SK-N-SH (cell line): ENCODE measurements around the gene NTRK3. TPM values are rescaled to one million over a fixed set of nuclear protein-coding genes. Genes with fewer than 3 reads are reported as not detected.

ENCODE experiments used
- CTCF ChIA-PET: fragments of 300-600, 350-600 bp; formaldehyde crosslinking; extraction: SDS; loops from one replicate; lab custom pipeline; 2021; lab: Yijun Ruan, JAX
- POLR2A ChIA-PET: fragments of 350-600 bp; sonication (Branson Sonifier 250); formaldehyde crosslinking; extraction: SDS; loops from one replicate; lab custom pipeline; 2020; ENCODE audit warnings: antibody characterized with exemption, inconsistent platforms; lab: Yijun Ruan, JAX
- DNase-seq: peaks from one replicate; pipeline ENCODE4 v3.0.0; 2012
- H2AFZ ChIP-seq: fragments of 200-600 bp; sonication (generic); 2 replicates; pipeline ENCODE4 v1.8.1; 2016; ENCODE audit warnings: antibody characterized with exemption, mild to moderate bottlenecking, low read depth
- H3F3A ChIP-seq: fragments of 200-600 bp; sonication (generic); replicated peaks from 2 replicates; pipeline ENCODE3; 2016; ENCODE audit warnings: antibody characterized with exemption, mild to moderate bottlenecking; ENCODE audit not compliant: insufficient read depth
- H3K27ac ChIP-seq, 2 experiments: fragments of 200-500 bp in 1 of 2; fragments of 200-600 bp in 1 of 2; sonication (Bioruptor generic) in 1 of 2; sonication (generic), shearing (Covaris generic) in 1 of 2; 2 replicates each; pipeline versions ENCODE4 v1.5.1 to v1.6.1; 2014 to 2016; ENCODE audit warnings: low read depth in 2 of 2, inconsistent platforms in 1 of 2, low read length in 1 of 2, mild to moderate bottlenecking in 1 of 2, mixed read lengths in 1 of 2
- H3K27me3 ChIP-seq: fragments of 200-600 bp; sonication (generic), shearing (Covaris generic); 2 replicates; pipeline ENCODE4 v1.6.1; 2016; ENCODE audit warnings: mixed run types; ENCODE audit not compliant: insufficient read depth
- H3K36me3 ChIP-seq, 2 experiments: fragments of 200-500 bp in 1 of 2; fragments of 200-600 bp in 1 of 2; sonication (Bioruptor generic) in 1 of 2; sonication (generic) in 1 of 2; replicated peaks in 1 of 2; 2 replicates each; pipeline versions ENCODE3 to v1.5.1; 2014 to 2016; ENCODE audit warnings: low read length in 1 of 2, mild to moderate bottlenecking in 1 of 2; ENCODE audit not compliant: insufficient read depth in 2 of 2, control insufficient read depth in 1 of 2
- H3K4me1 ChIP-seq, 2 experiments: fragments of 200-500 bp in 1 of 2; fragments of 200-600 bp in 1 of 2; sonication (Bioruptor generic) in 1 of 2; sonication (generic), shearing (Covaris generic) in 1 of 2; 2 replicates each; pipeline versions ENCODE4 v1.5.1 to v1.6.1; 2014 to 2016; ENCODE audit warnings: low read depth in 1 of 2, low read length in 1 of 2, mixed run types in 1 of 2; ENCODE audit not compliant: insufficient read depth in 2 of 2, control insufficient read depth in 1 of 2
- H3K4me2 ChIP-seq: fragments of 200-600 bp; sonication (generic), shearing (Covaris generic); 2 replicates; pipeline ENCODE4 v1.6.1; 2017; ENCODE audit warnings: mixed run types
- H3K4me3 ChIP-seq, 2 experiments: fragments of 200-500 bp in 1 of 2; fragments of 200-600 bp in 1 of 2; sonication (Bioruptor generic) in 1 of 2; sonication (generic), shearing (Covaris generic) in 1 of 2; 2 replicates each; pipeline versions ENCODE4 v1.5.1 to v1.8.1; 2014 to 2016; ENCODE audit warnings: low read depth in 2 of 2, inconsistent platforms in 1 of 2, low read length in 1 of 2, mild to moderate bottlenecking in 1 of 2, mixed read lengths in 1 of 2, moderate library complexity in 1 of 2
- H3K79me2 ChIP-seq: fragments of 200-600 bp; sonication (generic); 2 replicates; pipeline ENCODE4 v1.8.1; 2017; ENCODE audit warnings: mild to moderate bottlenecking; ENCODE audit not compliant: insufficient read depth
- H3K9ac ChIP-seq: fragments of 200-600 bp; sonication (generic); 2 replicates; pipeline ENCODE4 v1.6.1; 2017; ENCODE audit warnings: mixed run types
- H3K9me2 ChIP-seq: fragments of 200-600 bp; sonication (generic); 2 replicates; pipeline ENCODE4 v1.6.1; 2017; ENCODE audit warnings: mixed run types
- H3K9me3 ChIP-seq: fragments of 200-600 bp; sonication (generic); 2 replicates; pipeline ENCODE4 v1.6.1; 2017; ENCODE audit warnings: mixed run types, mild to moderate bottlenecking, moderate library complexity
- H4K20me1 ChIP-seq: fragments of 200-600 bp; sonication (generic); 2 replicates; pipeline ENCODE4 v1.6.1; 2017; ENCODE audit warnings: mild to moderate bottlenecking, mixed run types; ENCODE audit not compliant: insufficient read depth
- ELF1 ChIP-seq: IDR thresholded peaks from 2 replicates; pipeline ENCODE4 v1.4.0; 2012
- FOSL2 ChIP-seq: IDR thresholded peaks from 2 replicates; pipeline ENCODE4 v1.4.0; 2012; ENCODE audit warnings: low read depth, mild to moderate bottlenecking, moderate library complexity, borderline replicate concordance
- FOXJ3 ChIP-seq: sonication (generic); formaldehyde crosslinking; IDR thresholded peaks from 2 replicates; pipeline ENCODE4 v1.5.1; 2020; ENCODE audit warnings: mild to moderate bottlenecking, missing genetic modification reagents
- FOXM1 ChIP-seq: IDR thresholded peaks from 2 replicates; pipeline ENCODE4 v1.4.0; 2012; ENCODE audit warnings: low read depth, mild to moderate bottlenecking
- GABPA ChIP-seq: IDR thresholded peaks from 2 replicates; pipeline ENCODE4 v1.4.0; 2012; ENCODE audit warnings: low read depth, mild to moderate bottlenecking
- JUND ChIP-seq: IDR thresholded peaks from 2 replicates; pipeline ENCODE4 v1.4.0; 2012
- MEF2A ChIP-seq: IDR thresholded peaks from 2 replicates; pipeline ENCODE4 v1.4.0; 2012; ENCODE audit warnings: low read depth, borderline replicate concordance
- MXI1 ChIP-seq: IDR thresholded peaks from 2 replicates; pipeline ENCODE4 v1.6.1; 2012; ENCODE audit warnings: mild to moderate bottlenecking, low read depth, low read length, improper control_type of control experiment
- POLR2AphosphoS5 ChIP-seq: IDR thresholded peaks from 2 replicates; pipeline ENCODE4 v1.6.1; 2012; ENCODE audit warnings: low read depth, low read length
- RXRA ChIP-seq: IDR thresholded peaks from 2 replicates; pipeline ENCODE4 v1.4.0; 2012; ENCODE audit warnings: low read depth, mild to moderate bottlenecking, borderline replicate concordance
- SIN3A ChIP-seq: IDR thresholded peaks from 2 replicates; pipeline ENCODE4 v1.6.1; 2012; ENCODE audit warnings: low read depth, mild to moderate bottlenecking, low read length, moderate library complexity, borderline replicate concordance
- SMC3 ChIP-seq: IDR thresholded peaks from 2 replicates; pipeline ENCODE4 v1.6.1; 2012; ENCODE audit warnings: low read depth, low read length, improper control_type of control experiment
- TAF1 ChIP-seq: IDR thresholded peaks from 2 replicates; pipeline ENCODE4 v1.6.1; 2012; ENCODE audit warnings: low read depth, mild to moderate bottlenecking, low read length, moderate library complexity, borderline replicate concordance
- TEAD4 ChIP-seq: IDR thresholded peaks from 2 replicates; pipeline ENCODE4 v1.4.0; 2012; ENCODE audit warnings: mild to moderate bottlenecking, borderline replicate concordance; ENCODE audit not compliant: insufficient read depth
- YY1 ChIP-seq: IDR thresholded peaks from 2 replicates; pipeline ENCODE4 v1.4.0; 2012; ENCODE audit warnings: low read depth, mild to moderate bottlenecking
- WGBS: methylation state at CpG from one replicate; pipeline ENCODE4 v1.1.6; 2017; ENCODE audit warnings: low lambda C conversion rate; 5-methylcytosine and 5-hydroxymethylcytosine counted together
- polyA plus RNA-seq, 3 experiments: library from polyadenylated mRNA; depleted of rRNA; stranded (reverse); fragments of >200 nt; gene quantifications; 2 replicates each; pipeline ENCODE4 v1.2.3, GENCODE V29; 2012
- TF ChIP-seq, protein P1 (sequence below): fragments of 150-350 bp; IDR thresholded peaks from 2 replicates; pipeline ENCODE4 v1.6.1; 2016; ENCODE audit warnings: mild to moderate bottlenecking, low read depth, low read length
- TF ChIP-seq, protein P2 (sequence below): IDR thresholded peaks from 2 replicates; pipeline ENCODE4; 2012
- TF ChIP-seq, protein P3 (sequence below): IDR thresholded peaks from 2 replicates; pipeline ENCODE4 v1.4.0; 2012; ENCODE audit warnings: low read depth, borderline replicate concordance
- TF ChIP-seq, protein P4 (sequence below): fragments of 200-600 bp; sonication (generic); IDR thresholded peaks from 2 replicates; pipeline ENCODE4 v1.6.1; 2017; ENCODE audit warnings: antibody characterized with exemption, mild to moderate bottlenecking, moderate library complexity
- TF ChIP-seq, protein P5 (sequence below): IDR thresholded peaks from 2 replicates; pipeline ENCODE4 v1.4.0; 2012; ENCODE audit warnings: low read depth, borderline replicate concordance

Gene NTRK3
- polyA plus RNA-seq, 1 of the 3 experiments (the other 2 are of a cell fraction): 2.6 TPM

DNA sequence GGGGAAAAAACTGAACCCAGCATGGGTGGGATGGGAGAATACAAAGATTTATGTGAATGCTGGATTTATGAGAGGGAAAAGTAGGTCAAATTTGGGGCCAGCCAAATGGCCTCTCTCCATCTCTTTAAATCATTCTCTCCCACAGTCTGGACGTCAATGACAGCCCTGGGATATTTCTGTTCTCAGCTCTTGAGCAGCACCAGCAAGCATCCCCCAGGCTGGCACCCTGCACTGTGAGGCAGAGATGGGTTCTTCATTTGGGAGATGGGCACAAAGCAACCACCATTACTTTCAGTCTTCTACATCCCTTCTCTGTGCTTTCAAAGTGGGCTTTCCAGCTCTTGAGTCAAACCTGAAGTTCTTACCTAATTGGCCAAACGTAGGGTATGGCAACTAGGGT, 321.0 kb downstream of the NTRK3 start:
- H3F3A ChIP-seq: no peaks in the 10 kb centered on the region
- CTCF ChIA-PET: no interaction called here
- POLR2A ChIA-PET: no interaction called here

DNA sequence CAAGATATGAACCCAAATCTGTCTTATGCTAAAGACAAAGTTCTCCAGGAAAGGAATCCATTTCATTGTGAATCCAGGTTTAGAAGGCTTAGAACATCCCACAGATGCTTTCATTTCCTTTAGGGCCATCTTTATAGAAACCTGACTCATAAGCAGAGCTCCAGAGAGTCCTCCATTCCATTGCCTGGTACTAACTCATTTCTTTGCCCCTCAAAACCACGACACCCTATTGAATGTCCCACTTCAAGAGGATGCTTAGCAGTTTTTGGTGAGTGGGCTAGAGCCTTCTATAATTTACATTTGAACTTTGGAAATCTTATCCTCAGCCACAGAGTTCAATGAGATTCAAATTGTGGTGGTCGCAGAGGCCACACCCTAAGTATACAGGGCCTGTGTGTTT, 325.0 kb downstream of the NTRK3 start:
- Histone ChIP-seq H3F3A (no peaks in the 10 kb centered on the region), H3K4me2 (no peak overlapping the region), H3K9ac (no peak overlapping the region), H3K27me3 (no peaks in the 10 kb centered on the region), H2AFZ (no peak overlapping the region), H3K36me3 (no peaks in the 10 kb centered on the region), H3K9me3 (no peaks in the 10 kb centered on the region), H3K27ac (no peak overlapping the region), H3K9me2 (no peaks in the 10 kb centered on the region), H3K4me1 (no peaks in the 10 kb centered on the region; a peak in 1 of 4 replicates), H3K4me3 (no peak overlapping the region), H4K20me1 (no peaks in the 10 kb centered on the region), H3K79me2 (no peaks in the 10 kb centered on the region)
- WGBS: 36% methylated on average over 2 of the region's 2 CpGs
- DNase-seq: no peak
- CTCF ChIA-PET: no interaction called here
- POLR2A ChIA-PET: no interaction called here
- TF ChIP-seq FOXM1 (no peak), TEAD4 (no peak), SIN3A (no peak), POLR2AphosphoS5 (no peak), FOXJ3 (CRISPR knock-in tag) (no peak), TAF1 (no peak), YY1 (no peak), MEF2A (no peak), JUND (no peak), GABPA (no peak), MXI1 (no peak), FOSL2 (no peak)
- TF ChIP-seq, protein P1, sequence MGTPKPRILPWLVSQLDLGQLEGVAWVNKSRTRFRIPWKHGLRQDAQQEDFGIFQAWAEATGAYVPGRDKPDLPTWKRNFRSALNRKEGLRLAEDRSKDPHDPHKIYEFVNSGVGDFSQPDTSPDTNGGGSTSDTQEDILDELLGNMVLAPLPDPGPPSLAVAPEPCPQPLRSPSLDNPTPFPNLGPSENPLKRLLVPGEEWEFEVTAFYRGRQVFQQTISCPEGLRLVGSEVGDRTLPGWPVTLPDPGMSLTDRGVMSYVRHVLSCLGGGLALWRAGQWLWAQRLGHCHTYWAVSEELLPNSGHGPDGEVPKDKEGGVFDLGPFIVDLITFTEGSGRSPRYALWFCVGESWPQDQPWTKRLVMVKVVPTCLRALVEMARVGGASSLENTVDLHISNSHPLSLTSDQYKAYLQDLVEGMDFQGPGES: no peak
- TF ChIP-seq, protein P2, sequence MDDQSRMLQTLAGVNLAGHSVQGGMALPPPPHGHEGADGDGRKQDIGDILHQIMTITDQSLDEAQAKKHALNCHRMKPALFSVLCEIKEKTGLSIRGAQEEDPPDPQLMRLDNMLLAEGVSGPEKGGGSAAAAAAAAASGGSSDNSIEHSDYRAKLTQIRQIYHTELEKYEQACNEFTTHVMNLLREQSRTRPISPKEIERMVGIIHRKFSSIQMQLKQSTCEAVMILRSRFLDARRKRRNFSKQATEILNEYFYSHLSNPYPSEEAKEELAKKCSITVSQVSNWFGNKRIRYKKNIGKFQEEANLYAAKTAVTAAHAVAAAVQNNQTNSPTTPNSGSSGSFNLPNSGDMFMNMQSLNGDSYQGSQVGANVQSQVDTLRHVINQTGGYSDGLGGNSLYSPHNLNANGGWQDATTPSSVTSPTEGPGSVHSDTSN: no peak
- TF ChIP-seq, protein P3, sequence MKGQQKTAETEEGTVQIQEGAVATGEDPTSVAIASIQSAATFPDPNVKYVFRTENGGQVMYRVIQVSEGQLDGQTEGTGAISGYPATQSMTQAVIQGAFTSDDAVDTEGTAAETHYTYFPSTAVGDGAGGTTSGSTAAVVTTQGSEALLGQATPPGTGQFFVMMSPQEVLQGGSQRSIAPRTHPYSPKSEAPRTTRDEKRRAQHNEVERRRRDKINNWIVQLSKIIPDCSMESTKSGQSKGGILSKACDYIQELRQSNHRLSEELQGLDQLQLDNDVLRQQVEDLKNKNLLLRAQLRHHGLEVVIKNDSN: no peak
- TF ChIP-seq, protein P4, sequence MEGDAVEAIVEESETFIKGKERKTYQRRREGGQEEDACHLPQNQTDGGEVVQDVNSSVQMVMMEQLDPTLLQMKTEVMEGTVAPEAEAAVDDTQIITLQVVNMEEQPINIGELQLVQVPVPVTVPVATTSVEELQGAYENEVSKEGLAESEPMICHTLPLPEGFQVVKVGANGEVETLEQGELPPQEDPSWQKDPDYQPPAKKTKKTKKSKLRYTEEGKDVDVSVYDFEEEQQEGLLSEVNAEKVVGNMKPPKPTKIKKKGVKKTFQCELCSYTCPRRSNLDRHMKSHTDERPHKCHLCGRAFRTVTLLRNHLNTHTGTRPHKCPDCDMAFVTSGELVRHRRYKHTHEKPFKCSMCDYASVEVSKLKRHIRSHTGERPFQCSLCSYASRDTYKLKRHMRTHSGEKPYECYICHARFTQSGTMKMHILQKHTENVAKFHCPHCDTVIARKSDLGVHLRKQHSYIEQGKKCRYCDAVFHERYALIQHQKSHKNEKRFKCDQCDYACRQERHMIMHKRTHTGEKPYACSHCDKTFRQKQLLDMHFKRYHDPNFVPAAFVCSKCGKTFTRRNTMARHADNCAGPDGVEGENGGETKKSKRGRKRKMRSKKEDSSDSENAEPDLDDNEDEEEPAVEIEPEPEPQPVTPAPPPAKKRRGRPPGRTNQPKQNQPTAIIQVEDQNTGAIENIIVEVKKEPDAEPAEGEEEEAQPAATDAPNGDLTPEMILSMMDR: no peak

More for the DNA sequence above, 321.0 kb downstream of the NTRK3 start:
- Histone ChIP-seq H3K27me3 (no peaks in the 10 kb centered on the region), H3K9me3 (no peaks in the 10 kb centered on the region), H3K4me2 (no peak overlapping the region), H4K20me1 (no peaks in the 10 kb centered on the region), H3K9me2 (no peaks in the 10 kb centered on the region), H3K79me2 (no peaks in the 10 kb centered on the region), H3K4me1 (peaks cover 3 to 5% of the 10 kb centered on the region in 2 experiments; a peak in 1 of 4 replicates), H3K36me3 (no peaks in the 10 kb centered on the region), H3K4me3 (no peak overlapping the region), H2AFZ (no peak overlapping the region), H3K27ac (no peak overlapping the region), H3K9ac (no peak overlapping the region)
- 18% methylated on average over 2 of the region's 2 CpGs for WGBS
- TF ChIP-seq RXRA: no peak
- no peak for TF ChIP-seq SMC3
- no peak for TF ChIP-seq ELF1
- TF ChIP-seq, protein P5, sequence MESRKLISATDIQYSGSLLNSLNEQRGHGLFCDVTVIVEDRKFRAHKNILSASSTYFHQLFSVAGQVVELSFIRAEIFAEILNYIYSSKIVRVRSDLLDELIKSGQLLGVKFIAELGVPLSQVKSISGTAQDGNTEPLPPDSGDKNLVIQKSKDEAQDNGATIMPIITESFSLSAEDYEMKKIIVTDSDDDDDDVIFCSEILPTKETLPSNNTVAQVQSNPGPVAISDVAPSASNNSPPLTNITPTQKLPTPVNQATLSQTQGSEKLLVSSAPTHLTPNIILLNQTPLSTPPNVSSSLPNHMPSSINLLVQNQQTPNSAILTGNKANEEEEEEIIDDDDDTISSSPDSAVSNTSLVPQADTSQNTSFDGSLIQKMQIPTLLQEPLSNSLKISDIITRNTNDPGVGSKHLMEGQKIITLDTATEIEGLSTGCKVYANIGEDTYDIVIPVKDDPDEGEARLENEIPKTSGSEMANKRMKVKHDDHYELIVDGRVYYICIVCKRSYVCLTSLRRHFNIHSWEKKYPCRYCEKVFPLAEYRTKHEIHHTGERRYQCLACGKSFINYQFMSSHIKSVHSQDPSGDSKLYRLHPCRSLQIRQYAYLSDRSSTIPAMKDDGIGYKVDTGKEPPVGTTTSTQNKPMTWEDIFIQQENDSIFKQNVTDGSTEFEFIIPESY: no peak
- TF ChIP-seq, protein P1: no peak
- TF ChIP-seq FOSL2: no peak
- DNase-seq: no peak
